ENCODE measurements around the gene HMX2.

The HMX2 gene

GRCh38 chr10:123142701-123143161, 5.2 kb upstream of the HMX2 start:
- H3K4me1 ChIP-seq = peaks cover 25 to 48% (median 39%) of the 10 kb centered on the region in 10 experiments
- no peak overlapping the region for H3K9ac ChIP-seq
- peaks cover 0 to 99% (median 71%) of the 10 kb centered on the region in 11 experiments; a peak in 20 of 22 replicates for H4K20me1 ChIP-seq
- no peaks in the 10 kb centered on the region for H3K36me3 ChIP-seq
- 0 out of 20 replicates have a peak overlapping the region, but pooled peaks of 1 of the 10 experiments have one; percentile 28 for H3K4me3 ChIP-seq
- H3K27ac ChIP-seq = no peak overlapping the region
- peak overlapping the region in 1 of 11 experiments; percentile 13; a peak in 2 of 22 replicates for H3K4me2 ChIP-seq
- H3K9me3 ChIP-seq (replicated peaks in 1 of 11) = peaks cover 0 to 26% (median 13%) of the 10 kb centered on the region in 11 experiments; a peak in 14 of 22 replicates
- peaks cover 100% of the 10 kb centered on the region in 11 experiments for H3K27me3 ChIP-seq
- TF ChIP-seq Cebpa-rat (IDR thresholded peaks at IDR 0.05) = no peak

GRCh38 chr10:123143162-123143824, 4.6 kb upstream of the HMX2 start:
- no peak overlapping the region for H3K9ac ChIP-seq
- peaks cover 100% of the 10 kb centered on the region in 11 experiments for H3K27me3 ChIP-seq
- peaks cover 30 to 52% (median 45%) of the 10 kb centered on the region in 10 experiments for H3K4me1 ChIP-seq
- H3K4me3 ChIP-seq = no peak overlapping the region
- peaks cover 0 to 26% (median 10%) of the 10 kb centered on the region in 11 experiments; a peak in 10 of 22 replicates for H3K9me3 ChIP-seq (replicated peaks in 1 of 11)
- H3K27ac ChIP-seq = no peak overlapping the region
- H4K20me1 ChIP-seq = peaks cover 0 to 99% (median 71%) of the 10 kb centered on the region in 11 experiments; a peak in 20 of 22 replicates
- no peaks in the 10 kb centered on the region for H3K36me3 ChIP-seq
- no peak for TF ChIP-seq Cebpa-rat (IDR thresholded peaks at IDR 0.05)
- H3K4me2 ChIP-seq = peak overlapping the region in 1 of 11 experiments; percentile 13; a peak in 2 of 22 replicates

GRCh38 chr10:123143825-123144168, 4.1 kb upstream of the HMX2 start:
- H3K9ac ChIP-seq = no peak overlapping the region
- TF ChIP-seq Cebpa-rat (IDR thresholded peaks at IDR 0.05) = no peak
- no peak overlapping the region for H3K4me3 ChIP-seq
- H3K36me3 ChIP-seq = no peaks in the 10 kb centered on the region
- H3K4me1 ChIP-seq = peaks cover 35 to 57% (median 50%) of the 10 kb centered on the region in 10 experiments
- H3K9me3 ChIP-seq (replicated peaks in 1 of 11) = peaks cover 0 to 26% (median 10%) of the 10 kb centered on the region in 11 experiments; a peak in 10 of 22 replicates
- H3K4me2 ChIP-seq = no peak overlapping the region
- H3K27me3 ChIP-seq = peaks cover 100% of the 10 kb centered on the region in 11 experiments
- no peak overlapping the region for H3K27ac ChIP-seq
- peaks cover 0 to 100% (median 73%) of the 10 kb centered on the region in 11 experiments; a peak in 20 of 22 replicates for H4K20me1 ChIP-seq

- peak overlapping the region in 5 of 11 experiments; percentile 9 to 99 (median 17); a peak in 7 of 22 replicates for H3K4me2 ChIP-seq
- no peak for TF ChIP-seq Cebpa-rat (IDR thresholded peaks at IDR 0.05)
- H3K27ac ChIP-seq = no peak overlapping the region
- H3K9ac ChIP-seq = no peak overlapping the region
- peaks cover 0 to 31% (median 12%) of the 10 kb centered on the region in 11 experiments; a peak in 12 of 22 replicates for H3K9me3 ChIP-seq (replicated peaks in 1 of 11)
- H3K36me3 ChIP-seq = no peaks in the 10 kb centered on the region
- H3K4me3 ChIP-seq = 0 out of 20 replicates have a peak overlapping the region, but pooled peaks of 1 of the 10 experiments have one; percentile 13
- peaks cover 0 to 100% (median 73%) of the 10 kb centered on the region in 11 experiments; a peak in 20 of 22 replicates for H4K20me1 ChIP-seq
- H3K4me1 ChIP-seq = peaks cover 40 to 63% (median 55%) of the 10 kb centered on the region in 10 experiments
- peaks cover 100% of the 10 kb centered on the region in 11 experiments for H3K27me3 ChIP-seq
Observed at GRCh38 chr10:123144697-123145541, 3.0 kb upstream of the HMX2 start.

- Histone ChIP-seq H3K9me3 (replicated peaks in 1 of 11) (peaks cover 0 to 31% (median 12%) of the 10 kb centered on the region in 11 experiments; a peak in 12 of 22 replicates), H3K4me3 (peak overlapping the region in 5 of 10 experiments; percentile 22 to 45 (median 37); a peak in 3 of 20 replicates), H4K20me1 (peaks cover 0 to 100% (median 73%) of the 10 kb centered on the region in 11 experiments; a peak in 19 of 22 replicates), H3K27ac (no peak overlapping the region), H3K9ac (no peak overlapping the region), H3K4me2 (peak overlapping the region in 9 of 11 experiments; percentile 18 to 99 (median 39); a peak in 10 of 22 replicates), H3K27me3 (peaks cover 100% of the 10 kb centered on the region in 11 experiments), H3K36me3 (no peaks in the 10 kb centered on the region), H3K4me1 (peaks cover 42 to 63% (median 54%) of the 10 kb centered on the region in 10 experiments)
- no peak for TF ChIP-seq Cebpa-rat (IDR thresholded peaks at IDR 0.05)
Observed at GRCh38 chr10:123145542-123146012, 2.4 kb upstream of the HMX2 start.

GRCh38 chr10:123146013-123146893, 1.7 kb upstream of the HMX2 start:
- Histone ChIP-seq H3K27me3 (peaks cover 100% of the 10 kb centered on the region in 11 experiments), H3K4me1 (peaks cover 49 to 69% (median 60%) of the 10 kb centered on the region in 10 experiments), H3K36me3 (no peaks in the 10 kb centered on the region), H3K4me2 (peak overlapping the region in 10 of 11 experiments; percentile 18 to 99 (median 42); a peak in 15 of 22 replicates), H3K27ac (no peak overlapping the region; a peak in 1 of 22 replicates), H3K9me3 (replicated peaks in 1 of 11) (peaks cover 0 to 28% (median 12%) of the 10 kb centered on the region in 11 experiments; a peak in 12 of 22 replicates), H3K4me3 (peak overlapping the region in 5 of 10 experiments; percentile 22 to 45 (median 37); a peak in 5 of 20 replicates), H3K9ac (no peak overlapping the region), H4K20me1 (peaks cover 0 to 100% (median 73%) of the 10 kb centered on the region in 11 experiments; a peak in 19 of 22 replicates)
- TF ChIP-seq Cebpa-rat (IDR thresholded peaks at IDR 0.05) = no peak

- H3K4me2 ChIP-seq = peak overlapping the region; percentile 65 to 99 (median 82)
- no peak for TF ChIP-seq Cebpa-rat (IDR thresholded peaks at IDR 0.05)
- H3K27me3 ChIP-seq = peaks cover 100% of the 10 kb centered on the region in 11 experiments
- H3K36me3 ChIP-seq = no peaks in the 10 kb centered on the region
- peaks cover 0 to 96% (median 74%) of the 10 kb centered on the region in 11 experiments; a peak in 19 of 22 replicates for H4K20me1 ChIP-seq
- no peak overlapping the region for H3K9ac ChIP-seq
- no peak overlapping the region; a peak in 1 of 22 replicates for H3K27ac ChIP-seq
- H3K9me3 ChIP-seq (replicated peaks in 1 of 11) = peaks cover 0 to 23% (median 12%) of the 10 kb centered on the region in 11 experiments; a peak in 12 of 22 replicates
- peak overlapping the region in 9 of 10 experiments; percentile 37 to 62 (median 45); a peak in 8 of 20 replicates for H3K4me3 ChIP-seq
- peaks cover 53 to 73% (median 65%) of the 10 kb centered on the region in 10 experiments for H3K4me1 ChIP-seq
Observed at GRCh38 chr10:123146894-123147634, 872 bp upstream of the HMX2 start.

Data from BLaER1 treated with 17β-estradiol and CSF1 and Interleukin-3, amounts not matched to agents 10 nM and 100 nM (cell line).